Osteocyte (in vitro differentiated cells): Measurements from ENCODE around the gene ATRIP. TPM values are rescaled to one million over a fixed set of nuclear protein-coding genes. Genes with fewer than 3 reads are reported as not detected.

Source experiments
- DNase-seq: peaks from one replicate; pipeline ENCODE4 v3.0.0; 2021; ENCODE audit warnings: mixed read lengths; ENCODE audit not compliant: unreplicated experiment; ENCODE audit errors: extremely low spot score
- H3K27ac Mint-ChIP-seq: one replicate; pipeline ENCODE4 v1.8.0; 2021; ENCODE audit warnings: mild to moderate bottlenecking, mixed read lengths; ENCODE audit not compliant: unreplicated experiment
- H3K27me3 Mint-ChIP-seq: one replicate; pipeline ENCODE4 v1.8.0; 2021; ENCODE audit warnings: mixed read lengths; ENCODE audit not compliant: unreplicated experiment
- H3K36me3 Mint-ChIP-seq: one replicate; pipeline ENCODE4 v1.8.0; 2021; ENCODE audit warnings: mixed read lengths; ENCODE audit not compliant: unreplicated experiment
- H3K4me1 Mint-ChIP-seq: one replicate; pipeline ENCODE4 v1.8.0; 2021; ENCODE audit warnings: mixed read lengths; ENCODE audit not compliant: unreplicated experiment
- H3K4me3 Mint-ChIP-seq: one replicate; pipeline ENCODE4 v1.8.0; 2021; ENCODE audit warnings: mild to moderate bottlenecking, moderate library complexity, mixed read lengths; ENCODE audit not compliant: unreplicated experiment
- H3K9me3 Mint-ChIP-seq: one replicate; pipeline ENCODE4 v1.8.0; 2021; ENCODE audit warnings: mixed read lengths; ENCODE audit not compliant: unreplicated experiment
- total RNA-seq: library from RNA; stranded (reverse); gene quantifications from 2 replicates; pipeline ENCODE4 v1.2.1, GENCODE V29; 2021
- TF ChIP-seq, protein P1 (sequence below): fragments of 200-600 bp; sonication (generic); IDR thresholded peaks from 2 replicates; pipeline ENCODE4 v1.5.0; 2021; ENCODE audit warnings: antibody characterized with exemption, mild to moderate bottlenecking, moderate library complexity

ATRIP gene
- total RNA-seq, 1 donor from 2014 or later, result 8.5 TPM

DNA sequence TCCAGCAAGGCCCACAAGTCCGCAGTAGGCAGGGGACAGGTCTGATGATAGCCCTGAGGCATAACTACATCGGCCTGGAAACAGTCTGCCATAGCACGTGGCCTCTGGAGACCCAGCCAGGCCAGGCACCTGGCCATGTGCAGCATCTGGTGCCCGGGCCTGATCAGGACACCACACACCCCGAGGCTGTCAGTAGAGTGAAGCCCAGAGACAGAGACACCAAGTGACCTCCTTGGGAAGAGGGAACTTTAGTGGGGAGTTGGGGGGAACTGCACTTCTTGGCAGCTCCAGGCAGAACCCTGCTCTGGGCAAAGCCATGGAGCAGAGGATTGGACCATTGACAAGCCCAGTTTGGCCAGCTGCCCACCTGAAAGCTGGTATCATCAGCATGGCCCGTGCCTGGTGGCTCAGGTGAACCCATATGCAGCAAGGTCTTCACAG lies 56.2 kb downstream of the ATRIP start:
- peak overlapping the region; percentile 80 for H3K4me3 Mint-ChIP-seq
- TF ChIP-seq, protein P1, sequence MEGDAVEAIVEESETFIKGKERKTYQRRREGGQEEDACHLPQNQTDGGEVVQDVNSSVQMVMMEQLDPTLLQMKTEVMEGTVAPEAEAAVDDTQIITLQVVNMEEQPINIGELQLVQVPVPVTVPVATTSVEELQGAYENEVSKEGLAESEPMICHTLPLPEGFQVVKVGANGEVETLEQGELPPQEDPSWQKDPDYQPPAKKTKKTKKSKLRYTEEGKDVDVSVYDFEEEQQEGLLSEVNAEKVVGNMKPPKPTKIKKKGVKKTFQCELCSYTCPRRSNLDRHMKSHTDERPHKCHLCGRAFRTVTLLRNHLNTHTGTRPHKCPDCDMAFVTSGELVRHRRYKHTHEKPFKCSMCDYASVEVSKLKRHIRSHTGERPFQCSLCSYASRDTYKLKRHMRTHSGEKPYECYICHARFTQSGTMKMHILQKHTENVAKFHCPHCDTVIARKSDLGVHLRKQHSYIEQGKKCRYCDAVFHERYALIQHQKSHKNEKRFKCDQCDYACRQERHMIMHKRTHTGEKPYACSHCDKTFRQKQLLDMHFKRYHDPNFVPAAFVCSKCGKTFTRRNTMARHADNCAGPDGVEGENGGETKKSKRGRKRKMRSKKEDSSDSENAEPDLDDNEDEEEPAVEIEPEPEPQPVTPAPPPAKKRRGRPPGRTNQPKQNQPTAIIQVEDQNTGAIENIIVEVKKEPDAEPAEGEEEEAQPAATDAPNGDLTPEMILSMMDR, result no peak
- H3K27ac Mint-ChIP-seq, result peak overlapping the region; percentile 88
- no peaks in the 10 kb centered on the region for H3K27me3 Mint-ChIP-seq
- H3K36me3 Mint-ChIP-seq, result peaks cover 6% of the 10 kb centered on the region
- H3K9me3 Mint-ChIP-seq, result no peaks in the 10 kb centered on the region
- no peak for DNase-seq
- H3K4me1 Mint-ChIP-seq, result peaks cover 22% of the 10 kb centered on the region

DNA sequence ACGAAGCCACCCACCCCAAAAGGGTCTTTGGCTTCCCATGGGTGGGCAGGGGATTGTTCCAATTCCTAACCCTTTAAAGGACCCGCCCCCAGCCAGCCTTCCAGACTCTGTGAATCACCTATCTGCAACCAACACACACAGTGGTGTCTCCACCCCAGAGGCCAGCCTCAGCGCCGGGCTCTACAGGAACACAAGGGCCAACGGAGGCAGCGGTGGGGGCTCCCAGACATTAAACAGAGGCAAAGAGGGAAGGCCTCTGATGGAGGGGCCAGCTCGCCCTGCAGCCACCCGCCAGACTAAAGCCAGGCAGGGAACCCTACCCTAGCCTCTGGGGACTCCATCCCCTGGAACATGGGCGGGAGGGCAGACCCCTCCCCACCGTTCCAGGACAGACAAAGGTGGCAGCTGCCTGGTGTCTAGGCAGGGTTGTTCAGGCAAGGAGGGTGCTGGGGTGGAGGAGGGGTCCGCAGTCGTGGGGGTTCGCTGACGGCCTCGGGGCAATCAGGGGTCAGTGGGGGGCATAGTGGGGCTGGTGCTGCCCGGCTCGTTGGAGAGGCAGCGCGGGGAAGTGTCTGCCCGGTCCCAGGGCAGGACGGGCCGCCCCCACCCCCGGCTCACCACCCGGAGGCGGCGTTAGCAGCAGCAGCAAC lies 57.0 kb downstream of the ATRIP start:
- peaks cover 24% of the 10 kb centered on the region for H3K4me1 Mint-ChIP-seq
- H3K4me3 Mint-ChIP-seq, result peak overlapping the region; percentile 80
- H3K9me3 Mint-ChIP-seq, result no peaks in the 10 kb centered on the region
- peak overlapping the region; percentile 88 for H3K27ac Mint-ChIP-seq
- H3K36me3 Mint-ChIP-seq, result peaks cover under 1% of the 10 kb centered on the region
- no peaks in the 10 kb centered on the region for H3K27me3 Mint-ChIP-seq
- TF ChIP-seq, protein P1, result no peak
- no peak for DNase-seq

DNA sequence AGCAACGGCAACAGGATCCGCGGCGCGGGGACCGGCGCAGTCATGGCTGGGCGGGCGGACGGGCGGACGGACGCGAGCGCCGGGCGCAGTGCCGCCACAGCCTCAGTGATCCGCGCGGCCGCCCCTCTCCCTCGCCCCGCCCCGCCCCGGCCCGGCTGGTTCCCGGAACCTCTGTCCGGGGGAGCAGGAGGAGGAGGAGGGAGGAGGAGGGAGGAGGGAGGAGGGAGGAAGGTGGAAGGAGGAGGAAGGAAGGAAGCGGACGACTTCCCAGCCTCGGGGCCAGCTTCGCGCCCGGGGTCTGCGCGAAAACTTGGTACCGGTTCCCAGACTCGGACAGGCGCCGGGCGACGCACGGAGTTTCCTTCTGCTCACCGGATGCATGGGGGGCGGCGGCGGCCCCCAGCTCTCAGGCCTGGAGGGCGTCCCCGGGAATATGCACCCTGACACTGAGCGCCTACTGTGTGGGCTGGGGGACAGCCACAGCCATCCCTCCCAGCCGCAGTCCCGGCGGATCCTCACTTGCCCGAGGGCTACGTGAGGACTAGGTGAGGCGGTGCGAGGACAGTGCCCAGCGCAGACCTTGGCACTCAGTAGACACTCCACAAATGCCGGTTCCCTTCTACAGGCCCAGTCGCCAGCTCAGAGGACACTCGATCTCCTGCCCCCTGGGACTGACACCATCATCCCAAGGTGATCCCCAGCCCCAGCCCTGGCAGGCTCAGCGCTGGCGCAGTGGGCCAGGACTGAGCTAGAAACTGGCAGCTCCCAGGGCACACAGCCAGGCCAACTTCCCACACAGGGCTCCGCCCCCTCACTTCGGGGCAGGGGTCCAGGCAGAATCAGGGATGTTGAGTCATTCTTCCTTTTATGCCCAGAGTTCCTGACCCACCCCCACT lies 57.8 kb downstream of the ATRIP start, which contains the start of gene SHISA5:
SHISA5 (minus strand) TSS at position 124 of the 896 bp plus-strand sequence; CDS start at position 44, 80 bp downstream.
- Mint-ChIP-seq H3K4me3 (peak within 1 kb of the TSS; percentile 80), H3K4me1 (peaks cover 24% of the 10 kb centered on the region), H3K27me3 (no peaks in the 10 kb centered on the region), H3K27ac (peak within 1 kb of the TSS; percentile 88), H3K36me3 (no peaks in the 10 kb centered on the region), H3K9me3 (no peaks in the 10 kb centered on the region)
- TF ChIP-seq, protein P1, result no peak
- DNase-seq, result no peak

DNA sequence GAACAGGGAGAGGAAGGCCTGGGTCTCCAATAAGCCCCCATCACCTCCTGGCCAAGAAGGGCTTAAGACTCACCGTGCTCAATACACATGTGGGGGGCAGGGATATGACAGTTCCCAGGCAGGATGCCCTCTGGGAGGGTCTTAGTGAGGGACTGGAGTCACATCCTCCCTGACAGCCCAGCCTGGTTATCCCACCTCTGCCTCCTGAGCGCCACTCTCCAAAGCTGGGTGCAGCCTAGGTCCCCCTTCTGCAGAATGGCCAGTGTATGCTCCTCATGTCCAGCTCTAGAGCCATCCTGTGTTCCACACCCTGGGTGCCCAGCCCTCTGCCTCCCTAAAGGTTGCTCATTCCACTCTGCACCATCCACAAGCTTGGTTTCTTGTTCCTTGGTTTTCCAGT lies 58.6 kb downstream of the ATRIP start:
- DNase-seq, result no peak
- peak overlapping the region; percentile 80 for H3K4me3 Mint-ChIP-seq
- no peaks in the 10 kb centered on the region for H3K36me3 Mint-ChIP-seq
- H3K27ac Mint-ChIP-seq, result peak overlapping the region; percentile 63
- H3K4me1 Mint-ChIP-seq, result peaks cover 24% of the 10 kb centered on the region
- H3K9me3 Mint-ChIP-seq, result no peaks in the 10 kb centered on the region
- TF ChIP-seq, protein P1, result no peak
- no peaks in the 10 kb centered on the region for H3K27me3 Mint-ChIP-seq

DNA sequence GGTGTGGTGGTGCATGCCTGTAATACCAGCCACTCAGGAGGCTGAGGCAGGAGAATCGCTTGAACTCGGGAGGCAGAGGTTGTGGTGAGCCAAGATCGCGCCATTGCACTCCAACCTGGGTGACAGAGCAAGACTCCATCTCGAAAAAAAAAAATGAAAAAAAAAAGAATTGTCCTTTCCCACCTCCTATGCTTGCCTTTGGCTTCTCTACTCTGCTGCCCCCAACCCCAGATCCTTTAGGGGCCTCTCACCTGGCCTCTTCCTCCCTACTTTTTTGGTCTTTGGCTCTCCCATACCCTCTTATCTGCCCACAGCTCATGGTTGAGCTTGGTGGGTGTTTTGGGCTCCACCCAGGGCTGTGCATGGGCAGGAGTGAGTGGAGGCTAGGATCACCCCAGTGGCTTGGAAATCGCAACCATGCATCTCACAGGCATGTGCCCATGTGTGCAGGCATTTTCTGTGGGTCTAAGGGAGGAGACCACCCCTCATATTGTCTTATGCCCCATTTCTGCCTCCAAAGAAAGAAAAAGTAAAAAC lies 59.5 kb downstream of the ATRIP start:
- Mint-ChIP-seq H3K27ac (no peak overlapping the region), H3K9me3 (no peaks in the 10 kb centered on the region), H3K4me1 (peaks cover 24% of the 10 kb centered on the region), H3K4me3 (peak overlapping the region; percentile 26), H3K27me3 (no peaks in the 10 kb centered on the region), H3K36me3 (no peaks in the 10 kb centered on the region)
- DNase-seq, result no peak
- TF ChIP-seq, protein P1, result no peak
